ENCODE data around the gene PRR36.
"Not testable (repeated sequence)": the region's sequence is repeated elsewhere in the genome, so short reads cannot be mapped to it uniquely, and the experiment has no call there.

The PRR36 gene

DNA sequence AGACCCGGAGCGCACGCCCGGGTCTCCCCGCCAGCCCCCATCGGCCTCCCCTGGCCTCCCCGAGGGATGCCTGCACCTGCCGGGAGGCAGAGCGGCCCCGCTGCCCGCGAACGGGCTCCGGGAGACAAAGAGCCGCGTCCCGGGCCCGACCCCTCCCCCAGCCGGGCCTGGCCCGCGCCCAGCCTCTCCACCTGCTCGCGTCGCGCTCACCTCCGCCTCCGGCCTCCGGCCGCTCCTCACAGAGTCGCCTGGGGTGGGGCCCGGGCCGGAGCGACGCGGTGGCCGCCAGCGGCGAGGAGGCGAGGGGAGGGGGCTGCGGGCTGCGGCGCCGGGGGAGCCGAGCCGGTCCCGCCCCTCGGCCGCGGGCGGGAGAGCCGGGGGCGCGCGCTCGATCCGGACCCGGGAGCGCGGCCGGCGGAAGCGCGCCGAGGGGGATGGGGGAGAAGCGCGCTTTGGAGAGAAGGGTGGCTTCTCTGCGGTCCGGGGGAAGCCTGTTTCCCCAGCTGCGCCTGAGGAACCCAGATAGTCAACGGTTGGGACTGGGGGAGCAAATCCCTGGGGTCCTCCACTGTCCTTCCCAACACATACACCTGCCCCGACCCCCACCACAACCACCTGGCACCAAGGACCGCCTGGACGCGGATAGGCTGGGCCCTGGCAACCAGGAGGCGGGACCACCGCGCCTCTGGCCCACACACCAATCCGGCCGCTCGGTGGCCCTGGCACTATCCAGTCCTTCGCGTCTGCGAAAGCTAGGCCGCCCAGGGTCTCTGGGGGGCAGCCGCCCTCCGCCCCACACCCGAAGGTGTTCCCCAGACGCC, at the start of gene PRR36:
PRR36 (minus strand) TSS at position 315 of the 821 bp plus-strand sequence. CDS start 701 bp downstream, outside the sequence.
- FAIRE-seq: no peak
- DNase-seq (ENCODE audit: extremely low spot score, insufficient read length, low read depth): no peak

DNA sequence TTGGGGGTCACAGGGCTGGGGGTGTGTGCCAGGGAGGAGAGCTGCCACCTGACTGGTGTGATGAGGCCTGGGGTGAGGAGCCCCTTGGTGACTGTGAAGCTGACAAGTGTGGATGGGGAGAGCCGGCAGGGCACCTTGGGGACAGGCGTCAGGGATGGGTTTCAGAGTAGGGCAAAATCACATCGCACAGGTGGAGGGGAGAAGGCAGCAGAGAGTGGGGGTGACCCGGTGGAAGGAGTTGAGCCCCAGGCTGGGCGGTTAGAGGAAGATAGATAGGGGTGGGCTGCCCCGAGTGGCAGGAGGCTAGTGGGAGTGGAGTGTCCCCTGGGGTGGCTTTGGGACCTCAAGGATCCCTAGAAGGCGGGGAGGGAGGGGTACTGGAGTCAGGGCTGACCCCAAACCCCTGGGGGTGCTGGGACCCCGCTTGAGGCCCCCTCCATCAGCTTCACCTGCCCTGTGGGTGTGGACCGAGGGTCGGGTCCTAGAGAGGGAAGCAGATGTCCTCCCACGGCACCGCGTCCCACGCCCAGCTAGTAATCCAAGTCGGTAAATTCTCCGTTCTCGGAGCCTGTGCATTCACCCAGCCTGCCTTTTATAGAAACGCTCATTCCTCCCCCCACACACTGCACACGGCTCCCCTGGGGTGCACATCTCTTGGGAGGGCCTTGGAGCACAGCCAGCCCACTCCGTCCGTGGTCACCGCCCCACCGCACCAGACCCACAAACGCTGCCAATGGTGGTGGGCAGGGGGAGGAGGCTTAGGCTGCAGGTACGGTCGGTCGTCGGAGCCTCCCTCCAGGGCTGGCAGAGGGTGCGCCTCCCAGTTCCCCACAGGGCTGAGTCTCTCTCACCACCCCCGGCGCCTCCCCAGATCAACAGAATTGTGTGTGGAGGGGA, 49.4 kb upstream of the PRR36 start:
- DNase-seq (ENCODE audit: extremely low spot score, insufficient read length, low read depth): no peak
- no peak for FAIRE-seq

DNA sequence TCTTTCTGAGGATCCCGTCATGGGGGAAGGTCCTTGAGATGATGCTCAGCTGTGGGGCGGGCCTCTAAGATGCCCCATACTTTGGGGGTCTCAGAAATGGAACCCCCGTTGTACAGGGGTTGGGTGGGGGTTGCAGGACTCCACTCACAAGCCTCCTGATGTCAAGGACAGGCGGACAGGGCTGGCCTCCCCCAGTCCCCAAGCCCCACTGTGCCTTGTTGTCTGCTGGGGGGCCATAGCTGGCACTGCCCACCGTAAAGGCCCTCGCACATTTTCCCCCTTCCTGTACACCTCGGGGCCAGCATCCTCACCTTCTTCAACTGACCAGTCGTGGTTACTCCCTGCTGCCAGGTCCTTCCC, 48.6 kb upstream of the PRR36 start:
- DNase-seq (ENCODE audit: extremely low spot score, insufficient read length, low read depth) (no peak), FAIRE-seq (no peak)

DNA sequence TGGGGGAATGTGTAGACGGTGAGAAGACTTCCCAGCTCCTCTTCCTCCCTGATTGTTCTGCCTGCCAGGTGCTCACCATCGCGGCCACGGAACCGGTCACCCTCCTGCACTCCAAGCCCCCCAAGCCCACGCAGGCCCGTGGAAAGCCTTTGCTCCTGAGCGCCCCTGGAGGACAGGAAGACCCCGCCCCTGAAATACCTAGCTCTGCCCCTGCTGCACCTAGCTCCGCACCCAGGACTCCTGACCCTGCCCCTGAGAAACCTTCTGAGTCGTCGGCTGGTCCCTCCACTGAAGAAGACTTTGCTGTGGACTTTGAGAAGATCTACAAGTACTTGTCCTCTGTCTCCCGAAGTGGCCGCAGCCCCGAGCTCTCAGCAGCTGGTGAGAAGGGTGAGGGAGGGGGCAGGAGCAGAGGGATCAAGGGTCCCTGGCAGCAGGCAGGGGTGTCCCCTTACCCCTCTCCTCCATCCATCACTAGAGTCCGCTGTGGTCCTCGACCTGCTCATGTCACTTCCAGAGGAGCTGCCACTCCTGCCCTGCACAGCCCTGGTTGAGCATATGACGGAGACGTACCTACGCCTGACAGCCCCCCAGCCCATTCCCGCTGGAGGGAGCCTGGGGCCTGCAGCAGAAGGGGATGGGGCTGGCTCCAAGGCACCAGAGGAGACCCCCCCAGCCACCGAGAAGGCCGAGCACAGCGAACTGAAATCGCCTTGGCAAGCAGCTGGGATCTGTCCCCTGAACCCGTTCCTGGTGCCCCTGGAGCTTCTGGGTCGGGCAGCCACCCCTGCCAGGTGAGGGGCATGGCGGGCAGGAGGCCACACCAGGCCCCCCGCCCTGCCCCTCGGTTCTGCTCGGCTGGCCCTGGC, 48.0 kb upstream of the PRR36 start:
- no peak for FAIRE-seq
- DNase-seq (ENCODE audit: extremely low spot score, insufficient read length, low read depth): no peak

DNA sequence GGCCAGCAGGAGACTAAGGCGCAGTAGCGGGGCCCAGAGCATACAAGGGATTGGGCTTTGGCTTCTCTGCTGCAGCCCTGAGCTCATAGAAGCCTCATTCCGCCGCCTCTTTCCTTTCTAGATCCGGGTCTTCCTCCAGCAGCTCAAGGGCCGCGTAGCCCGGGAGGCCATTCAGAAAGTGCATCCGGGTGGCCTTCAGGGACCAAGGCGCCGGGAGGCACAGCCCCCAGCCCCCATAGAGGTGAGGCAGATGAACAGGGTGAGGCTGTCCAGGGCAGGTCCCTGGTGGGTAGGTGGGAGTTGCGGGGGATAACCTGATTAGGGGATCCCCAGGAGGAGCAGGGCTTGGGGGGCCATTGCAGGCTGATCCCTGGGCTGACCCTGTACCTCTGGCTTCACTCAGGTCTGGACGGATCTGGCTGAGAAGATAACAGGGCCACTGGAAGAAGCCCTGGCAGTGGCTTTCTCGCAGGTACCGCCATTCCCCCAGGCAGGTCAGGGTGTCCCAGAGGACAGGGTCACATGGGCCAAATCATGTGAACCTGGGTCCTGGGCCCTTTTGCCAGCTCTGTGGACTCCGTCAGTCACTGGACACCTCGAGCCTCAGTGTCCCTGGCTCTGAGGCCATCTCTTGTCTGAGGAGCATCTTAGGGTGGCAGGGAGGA, 47.2 kb upstream of the PRR36 start:
- no peak for FAIRE-seq
- DNase-seq (ENCODE audit: extremely low spot score, insufficient read length, low read depth): no peak

DNA sequence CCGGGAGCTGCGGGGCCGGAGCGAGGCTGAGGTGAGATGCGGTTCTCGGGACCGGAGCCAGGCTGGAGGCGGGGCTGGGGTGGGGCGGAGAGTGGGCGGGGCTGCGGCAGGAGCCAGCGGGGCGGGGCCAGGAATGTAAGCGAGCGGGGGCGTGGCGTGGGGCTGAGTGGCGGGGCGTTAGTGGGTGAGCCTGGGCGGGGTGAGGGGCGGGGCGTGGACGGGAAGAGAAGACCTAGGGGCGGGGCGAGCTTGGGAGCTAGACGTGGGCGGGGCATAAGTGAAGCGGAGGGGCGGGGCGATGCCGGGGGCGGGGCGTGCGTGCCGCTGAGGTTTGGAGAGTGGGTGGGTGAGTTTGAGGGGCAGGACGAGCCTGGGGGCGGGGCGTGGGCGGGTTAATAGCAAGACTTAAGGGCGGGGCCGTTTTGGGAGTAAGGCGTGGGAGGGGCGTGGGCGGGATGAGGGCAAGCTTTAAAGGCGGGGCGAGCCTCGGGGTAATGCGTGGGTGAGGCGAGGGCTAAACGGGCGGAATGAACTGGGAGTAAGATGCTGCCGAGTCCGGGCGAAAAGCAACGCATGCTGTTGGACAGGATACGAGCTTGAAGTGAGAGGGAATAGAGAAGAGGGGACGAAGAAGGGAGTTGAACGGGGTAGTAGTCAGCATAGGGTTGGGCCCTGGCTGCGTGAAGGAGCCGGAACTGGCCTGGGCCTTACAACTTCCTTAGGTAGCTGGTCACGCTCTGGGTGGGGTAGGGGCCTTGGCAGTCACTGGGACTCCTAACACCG, 46.5 kb upstream of the PRR36 start:
- DNase-seq (ENCODE audit: extremely low spot score, insufficient read length, low read depth) (peak; percentile 83), FAIRE-seq (peak; percentile 95)

DNA sequence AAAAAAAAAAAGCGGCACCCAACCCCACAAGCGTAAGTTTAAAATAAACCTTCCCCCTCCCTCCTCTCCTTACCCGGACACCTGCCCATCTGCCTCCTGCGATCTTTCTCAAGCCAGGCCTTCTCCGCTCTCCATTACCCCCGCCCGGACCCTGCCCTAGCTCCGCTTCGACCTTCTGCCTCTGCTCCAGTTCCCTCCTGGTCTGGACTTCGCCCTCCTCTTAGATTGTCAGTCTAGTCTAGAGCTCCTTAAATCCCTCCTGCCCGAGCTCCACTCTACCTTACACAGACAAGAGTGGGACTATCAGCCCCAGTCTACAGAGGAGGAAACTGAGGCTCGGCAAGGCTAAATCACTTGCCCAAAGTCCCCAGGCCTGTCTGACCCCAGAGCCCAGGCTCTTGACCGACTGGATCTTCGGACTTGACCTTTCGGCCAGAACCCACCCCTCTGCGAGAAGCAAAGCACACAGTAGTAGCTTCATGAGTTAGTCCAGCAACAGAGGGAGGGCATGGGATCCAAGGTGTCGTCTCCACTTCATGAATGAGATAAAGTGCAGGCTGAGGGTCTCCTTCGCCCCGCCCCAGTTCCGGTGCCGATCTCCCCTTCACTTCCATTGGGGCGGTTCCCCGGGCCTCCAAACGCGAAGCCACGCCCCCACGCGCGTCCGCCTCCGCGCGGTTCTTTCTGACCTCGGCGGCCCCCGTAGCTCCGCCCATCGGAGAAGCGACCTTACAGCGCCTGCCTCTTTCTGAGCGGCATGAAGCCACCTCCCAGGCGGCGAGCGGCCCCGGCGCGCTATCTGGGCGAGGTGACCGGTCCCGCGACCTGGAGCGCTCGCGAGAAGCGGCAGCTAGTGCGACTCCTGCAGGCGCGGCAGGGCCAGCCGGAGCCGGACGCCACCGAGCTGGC, 45.7 kb upstream of the PRR36 start, which contains the start of gene SNAPC2:
SNAPC2 (plus strand) TSS at position 729 of the 909 bp plus-strand sequence; CDS start at position 758, 29 bp downstream.
- FAIRE-seq (no peak), DNase-seq (ENCODE audit: extremely low spot score, insufficient read length, low read depth) (peak; percentile 80)

DNA sequence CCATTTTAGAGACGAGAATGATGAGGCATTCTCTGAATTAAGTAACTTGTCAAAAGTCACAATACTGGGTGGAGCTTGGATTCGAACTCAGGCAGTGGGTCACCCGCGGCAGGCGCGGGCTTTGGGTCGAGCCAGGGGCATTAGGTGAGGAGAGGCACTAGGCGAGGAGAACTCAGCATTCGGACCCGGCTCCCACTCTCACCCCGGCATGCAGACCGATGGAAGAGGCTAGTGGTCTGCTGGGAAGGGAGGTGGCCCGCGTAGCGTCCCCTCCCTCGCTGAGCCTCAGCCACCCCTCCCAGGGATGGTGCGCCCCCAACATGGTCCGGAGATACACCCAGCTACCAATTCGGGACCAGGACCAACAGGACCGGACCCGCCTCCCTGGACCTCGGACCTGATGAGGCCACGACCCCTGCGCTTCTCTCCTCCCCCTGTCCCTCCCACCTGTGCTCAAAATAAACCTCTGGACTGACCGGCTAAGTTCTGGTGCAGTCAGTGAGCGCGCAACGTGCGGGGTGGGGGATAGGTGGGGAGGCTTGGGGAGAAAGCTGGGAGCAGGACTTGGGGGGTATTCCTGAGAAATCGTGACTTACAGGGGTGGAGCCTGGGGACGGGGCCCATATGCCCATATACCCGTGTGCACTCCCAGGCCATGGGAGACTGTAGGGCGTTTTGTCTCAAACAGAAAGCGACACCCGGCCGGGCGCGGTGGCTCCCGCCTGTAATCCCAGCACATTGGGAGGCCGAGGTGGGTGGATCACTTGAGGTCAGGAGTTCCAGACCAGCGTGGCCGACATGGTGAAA, 44.6 kb upstream of the PRR36 start:
- DNase-seq (ENCODE audit: extremely low spot score, insufficient read length, low read depth): no peak
- FAIRE-seq: no peak

DNA sequence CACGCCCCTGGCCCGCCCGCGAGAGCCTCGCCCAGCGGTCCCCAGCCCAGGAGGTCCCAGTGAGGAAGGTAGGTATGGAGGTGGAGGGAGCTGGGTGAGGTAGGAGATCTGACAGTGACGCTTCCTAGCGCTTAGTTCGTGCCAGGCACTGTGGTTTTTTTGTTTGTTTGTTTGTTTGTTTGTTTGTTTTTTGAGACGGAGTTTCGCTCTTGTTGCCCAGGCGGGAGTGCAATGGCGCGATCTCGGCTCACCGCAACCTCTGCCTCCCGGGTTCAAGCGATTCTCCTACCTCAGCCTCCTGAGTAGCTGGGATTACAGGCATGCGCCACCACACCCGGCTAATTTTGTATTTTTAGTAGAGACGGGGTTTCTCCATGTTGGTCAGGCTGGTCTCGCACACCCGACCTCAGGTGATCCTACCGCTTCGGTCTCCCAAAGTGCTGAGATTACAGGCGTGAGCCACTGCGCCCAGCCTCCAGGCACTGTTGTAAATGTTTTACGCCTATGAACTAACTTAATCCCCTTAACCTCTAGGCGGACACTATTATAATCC, 43.9 kb upstream of the PRR36 start:
- not testable (repeated sequence) for FAIRE-seq

DNA sequence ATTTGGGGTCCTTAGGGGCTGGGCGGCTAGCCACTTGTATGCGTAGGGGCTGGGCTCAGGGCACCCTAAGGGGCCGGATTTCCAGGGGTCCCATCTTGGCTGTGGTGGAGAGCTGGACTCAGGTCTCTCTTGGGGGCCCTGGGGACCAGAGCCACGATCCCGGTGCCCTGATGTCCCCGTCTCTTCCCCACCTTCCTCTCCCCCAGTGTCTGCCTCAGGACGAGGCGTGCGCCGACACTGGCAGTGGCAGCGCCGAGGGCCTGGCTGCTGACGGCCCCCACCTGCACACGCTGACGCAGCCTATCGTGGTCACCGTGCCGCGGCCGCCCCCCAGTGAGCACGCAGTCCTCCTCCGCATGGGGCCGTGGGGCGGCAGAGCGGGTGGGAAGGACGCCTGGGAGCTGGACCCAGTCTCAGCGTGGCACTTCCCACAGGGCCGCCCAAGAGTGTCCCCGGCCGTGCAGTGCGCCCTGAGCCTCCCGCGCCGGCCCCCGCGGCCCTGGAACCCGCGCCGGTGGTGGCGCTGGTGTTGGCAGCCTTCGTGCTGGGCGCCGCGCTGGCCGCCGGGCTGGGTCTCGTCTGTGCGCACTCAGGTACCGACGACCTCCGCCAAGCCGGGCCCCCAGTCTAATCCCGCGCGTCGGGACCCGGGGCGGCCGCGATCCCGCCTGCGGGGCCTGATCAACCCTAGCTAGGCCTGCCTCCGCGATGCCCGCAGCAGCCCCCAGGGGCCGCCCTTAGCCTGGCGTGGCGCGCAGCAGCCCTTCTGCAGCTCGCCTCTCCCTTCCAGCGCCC, 43.3 kb upstream of the PRR36 start:
- FAIRE-seq (no peak), DNase-seq (ENCODE audit: extremely low spot score, insufficient read length, low read depth) (no peak)

More for the DNA sequence above, 43.9 kb upstream of the PRR36 start:
- not testable (repeated sequence) for DNase-seq (ENCODE audit: extremely low spot score, insufficient read length, low read depth)

DNA sequence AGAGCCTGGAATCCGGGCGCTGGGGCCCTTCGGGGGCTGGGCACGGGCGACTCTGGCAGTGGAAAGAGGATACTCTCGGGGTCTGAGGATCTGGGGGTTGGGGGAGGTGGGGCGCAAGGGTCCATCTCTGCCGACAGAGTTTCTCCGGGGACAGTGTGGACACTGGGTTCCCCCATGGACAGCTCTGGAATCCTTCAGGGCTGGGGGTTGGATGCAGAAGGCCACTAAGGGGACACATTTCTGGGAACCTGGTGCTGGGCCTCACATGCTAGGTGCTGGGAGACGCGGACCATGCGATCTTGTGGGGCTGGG, 42.7 kb upstream of the PRR36 start:
- DNase-seq (ENCODE audit: extremely low spot score, insufficient read length, low read depth): no peak
- no peak for FAIRE-seq

DNA sequence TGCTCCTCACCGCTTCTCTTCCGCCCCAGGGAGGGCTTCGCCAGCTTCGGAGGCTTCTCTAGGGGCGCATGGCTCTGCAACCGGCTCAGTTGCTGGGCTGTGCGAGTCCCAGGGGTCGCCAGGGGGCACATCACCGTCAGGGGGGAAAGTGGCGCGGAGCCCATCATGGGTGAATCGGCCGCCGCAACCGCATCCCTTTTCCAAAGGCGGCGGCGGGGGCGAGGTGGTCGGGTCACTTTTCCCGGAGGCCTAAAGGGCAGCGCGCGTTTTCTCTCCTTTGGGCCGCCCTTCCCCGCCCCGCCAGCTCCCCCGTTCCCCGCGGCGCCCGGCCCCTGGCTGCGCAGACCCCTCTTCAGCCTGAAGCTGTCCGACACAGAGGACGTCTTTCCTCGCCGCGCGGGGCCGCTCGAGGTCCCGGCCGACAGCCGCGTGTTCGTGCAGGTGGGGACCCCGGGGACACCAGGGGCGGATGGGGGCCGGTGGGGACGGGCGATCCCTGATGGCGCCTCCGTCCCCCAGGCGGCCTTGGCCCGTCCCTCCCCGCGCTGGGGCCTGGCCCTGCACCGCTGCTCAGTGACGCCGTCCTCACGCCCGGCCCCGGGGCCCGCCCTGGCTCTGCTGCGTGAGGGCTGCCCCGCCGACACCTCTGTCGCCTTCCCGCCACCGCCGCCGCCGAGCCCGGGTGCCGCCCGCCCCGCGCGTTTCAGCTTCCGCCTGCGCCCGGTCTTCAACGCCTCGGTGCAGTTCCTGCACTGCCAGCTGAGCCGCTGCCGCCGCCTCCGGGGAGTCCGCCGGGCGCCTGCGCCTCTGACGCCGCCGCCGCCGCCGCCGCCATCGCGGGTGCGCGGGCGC, 42.1 kb upstream of the PRR36 start:
- FAIRE-seq (no peak), DNase-seq (ENCODE audit: extremely low spot score, insufficient read length, low read depth) (no peak)

DNA sequence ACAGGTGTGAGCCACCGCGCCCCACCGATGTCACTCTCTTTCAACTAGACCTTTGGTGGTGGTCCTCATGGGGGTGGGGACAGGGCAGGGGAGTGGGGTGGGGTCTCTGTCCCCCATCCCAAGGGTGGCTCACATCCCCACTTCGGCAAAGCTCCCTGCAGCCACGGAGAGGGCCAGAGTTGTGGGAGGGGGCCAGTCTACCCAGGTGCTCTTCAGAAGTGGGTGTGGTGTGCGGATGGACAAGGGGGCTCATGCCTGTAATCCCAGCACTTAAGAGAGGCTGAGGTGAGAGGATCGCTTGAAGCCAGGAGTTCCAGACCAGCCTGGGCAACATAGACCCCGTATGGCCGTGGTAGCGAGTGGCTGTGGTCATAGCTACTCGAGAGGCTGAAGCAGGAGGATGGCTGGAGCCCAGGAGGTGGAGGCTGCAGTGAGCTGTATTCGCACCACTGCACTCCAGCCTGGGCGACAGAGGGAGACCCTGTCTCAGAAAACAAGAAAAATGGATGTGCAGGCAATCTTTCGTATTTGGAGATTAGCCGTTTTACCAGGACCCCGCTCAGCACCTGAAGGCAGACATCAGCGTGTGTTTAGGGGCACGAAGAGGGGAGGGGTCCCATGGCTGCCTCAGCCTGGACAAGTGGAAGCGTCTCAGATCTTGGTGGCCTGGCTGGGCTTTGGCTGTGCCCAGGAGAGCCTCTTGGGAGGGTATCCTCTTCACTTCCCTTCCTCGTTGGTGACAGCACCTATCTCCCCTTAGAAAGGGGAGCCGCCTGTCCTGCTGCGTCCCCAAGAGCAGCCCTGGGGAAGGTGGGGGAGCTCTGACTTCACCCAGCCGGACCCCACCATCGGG, 41.3 kb upstream of the PRR36 start:
- DNase-seq (ENCODE audit: extremely low spot score, insufficient read length, low read depth) (no peak), FAIRE-seq (no peak)

DNA sequence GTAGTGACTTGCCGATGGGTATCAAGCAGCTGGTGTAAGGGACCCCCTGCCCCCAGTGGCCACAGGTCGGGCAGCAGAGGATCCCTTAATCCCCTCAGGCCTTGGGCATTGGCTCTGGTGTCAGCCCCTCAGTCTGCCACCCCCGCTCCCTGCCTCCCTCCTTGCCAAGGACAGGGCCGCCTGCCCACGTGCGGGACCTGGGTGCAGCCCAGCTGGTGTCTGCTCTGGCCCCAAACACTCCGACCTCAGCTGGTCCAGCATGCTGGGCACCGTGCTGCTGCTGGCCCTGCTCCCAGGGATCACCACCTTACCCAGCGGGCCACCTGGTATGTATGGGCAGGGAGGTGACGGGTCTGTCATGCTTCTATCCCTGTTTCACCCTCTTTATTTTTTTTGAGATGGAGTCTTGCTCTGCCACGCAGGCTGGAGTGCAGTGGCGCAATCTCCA, 40.4 kb upstream of the PRR36 start, which contains the start of gene TGFBR3L:
TGFBR3L (plus strand) TSS at position 233 of the 448 bp plus-strand sequence.
- no peak for DNase-seq (ENCODE audit: extremely low spot score, insufficient read length, low read depth)
- FAIRE-seq: no peak

Data from GM18507 (cell line).